ENCODE measurements around the gene GUSB.

- TF ChIP-seq CTCF (conservative IDR thresholded peaks at IDR 0.05; ENCODE audit: low read depth, low read length) (no peak), SMC3 (IDR thresholded peaks at IDR 0.05; ENCODE audit: low read depth, low read length) (no peak), POLR2A (IDR thresholded peaks at IDR 0.05; ENCODE audit: low read depth, low read length) (no peak), RAD21 (IDR thresholded peaks at IDR 0.05; ENCODE audit: low read length) (no peak), MAZ (IDR thresholded peaks at IDR 0.05; ENCODE audit: borderline replicate concordance, low read depth, low read length) (no peak)
These were observed 7.7 kb upstream of the GUSB start for GRCh38 chr7:65989694-65990080.

Measured in IMR-90 (cell line).